IgD-negative memory B cell (primary cell): ENCODE measurements around the gene PTPN6. TPM values are rescaled to one million over a fixed set of nuclear protein-coding genes. Genes with fewer than 3 reads are reported as not detected.
A peak's percentile ranks its signal among the peaks of the same experiment; 100 is the strongest.

ENCODE experiments used
- H3K27ac Mint-ChIP-seq, 3 donors: one replicate each; pipeline ENCODE4 v1.8.0; 2020 to 2022; ENCODE audit warnings: mild to moderate bottlenecking in 3 of 3, mixed read lengths in 3 of 3, moderate library complexity in 1 of 3
- H3K27me3 Mint-ChIP-seq: one replicate; pipeline ENCODE4 v1.8.0; 2021; ENCODE audit warnings: mixed read lengths
- H3K36me3 Mint-ChIP-seq: one replicate; pipeline ENCODE4 v1.8.0; 2020; ENCODE audit warnings: mild to moderate bottlenecking, mixed read lengths
- H3K4me1 Mint-ChIP-seq, 3 donors: one replicate each; pipeline ENCODE4 v1.8.0; 2020 to 2022; ENCODE audit warnings: mixed read lengths in 3 of 3, mild to moderate bottlenecking in 1 of 3
- H3K4me3 Mint-ChIP-seq, 4 donors: one replicate each; pipeline ENCODE4 v1.8.0; 2020 to 2022; ENCODE audit warnings: mild to moderate bottlenecking in 4 of 4, mixed read lengths in 4 of 4, moderate library complexity in 3 of 4
- H3K9me3 Mint-ChIP-seq, 3 donors: one replicate each; pipeline ENCODE4 v1.8.0; 2020 to 2021; ENCODE audit warnings: mixed read lengths in 3 of 3, mild to moderate bottlenecking in 1 of 3
- polyA plus RNA-seq: library from polyadenylated mRNA; unstranded; fragments of 300-500 nt; fragmentation: Illumina TruSeq; gene quantifications from one replicate; pipeline ENCODE4 v1.2.3, GENCODE V29; 2021

The PTPN6 gene
- polyA plus RNA-seq, 1 donor from 2014 or later = 1,038 TPM

DNA sequence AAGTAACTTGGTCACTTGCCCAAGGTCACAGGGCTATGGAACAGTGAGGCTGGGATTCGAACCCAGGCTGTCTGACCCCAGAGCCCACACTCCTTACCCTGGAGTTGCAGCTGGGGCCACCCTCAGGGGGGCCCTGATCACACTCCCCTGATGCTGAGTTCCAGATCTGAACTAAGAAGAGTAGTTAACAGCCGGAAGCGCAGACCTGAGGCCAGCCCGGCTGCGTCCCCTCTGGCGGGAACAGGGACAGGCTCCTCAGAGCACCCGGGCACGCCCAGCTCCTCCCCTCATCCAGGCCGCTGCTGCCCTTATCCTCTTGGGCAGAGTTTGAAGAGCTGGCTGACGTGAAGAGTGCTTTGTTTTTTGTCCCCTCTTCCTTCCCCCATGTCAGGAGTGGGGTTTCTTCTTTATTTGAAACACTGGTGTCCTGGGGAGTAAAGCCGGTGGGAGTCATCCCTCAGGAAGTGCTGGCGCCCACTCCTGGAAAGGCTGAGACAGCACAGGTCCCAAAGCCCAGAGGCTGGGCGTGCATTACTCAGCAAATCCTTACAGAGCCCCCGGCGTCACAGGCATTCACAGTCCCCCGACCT lies 10.6 kb downstream of the PTPN6 start:
- Mint-ChIP-seq H3K9me3 (no peaks in the 10 kb centered on the region), H3K4me1 (peaks cover 43 to 58% (median 56%) of the 10 kb centered on the region in 3 donors), H3K27ac (peak overlapping the region; percentile 93 to 99 (median 95)), H3K4me3 (peak overlapping the region; percentile 46 to 95 (median 86)), H3K27me3 (no peaks in the 10 kb centered on the region), H3K36me3 (peaks cover 9% of the 10 kb centered on the region)

DNA sequence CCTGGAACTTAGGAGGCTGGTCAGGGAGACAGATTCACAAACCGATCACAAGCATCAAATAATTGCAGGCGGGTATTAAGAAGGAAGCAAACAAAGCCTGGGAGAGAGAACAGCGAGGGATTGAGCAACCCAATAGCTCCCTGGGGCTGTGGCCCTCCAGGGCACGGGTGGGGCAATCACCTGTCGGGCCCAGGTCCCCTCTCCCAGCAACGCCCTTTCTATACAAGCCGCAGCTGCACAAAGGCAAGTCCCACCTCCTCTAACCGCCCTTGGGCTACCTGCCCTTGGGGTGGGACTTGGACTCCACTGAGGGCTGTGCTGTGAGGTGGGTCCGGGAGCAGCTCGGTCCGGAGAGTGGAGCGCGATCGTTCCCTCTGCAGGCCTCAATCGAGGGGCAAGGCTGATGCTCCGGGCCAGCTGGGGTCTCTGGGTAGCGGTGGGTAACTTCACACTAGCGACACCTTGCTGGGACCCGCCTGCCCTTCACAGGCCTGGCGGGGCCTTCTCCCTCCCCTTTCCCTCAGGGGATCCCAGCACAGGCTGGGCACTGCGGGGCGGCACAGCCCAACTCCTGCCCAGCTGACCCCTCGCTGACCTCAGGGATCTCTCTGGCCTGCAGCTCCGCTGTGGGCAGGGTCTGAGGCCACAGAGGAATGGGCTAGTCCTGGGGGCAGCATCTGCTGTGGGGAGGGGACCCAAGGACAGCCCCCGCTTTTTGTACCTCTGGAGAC lies 11.3 kb downstream of the PTPN6 start:
- Mint-ChIP-seq H3K27me3 (no peaks in the 10 kb centered on the region), H3K4me1 (peaks cover 38 to 57% (median 51%) of the 10 kb centered on the region in 3 donors), H3K27ac (peak overlapping the region; percentile 93 to 99 (median 95)), H3K9me3 (no peaks in the 10 kb centered on the region), H3K36me3 (peaks cover 4% of the 10 kb centered on the region), H3K4me3 (peak overlapping the region in 3 of 4 donors; percentile 46 to 95 (median 86))

DNA sequence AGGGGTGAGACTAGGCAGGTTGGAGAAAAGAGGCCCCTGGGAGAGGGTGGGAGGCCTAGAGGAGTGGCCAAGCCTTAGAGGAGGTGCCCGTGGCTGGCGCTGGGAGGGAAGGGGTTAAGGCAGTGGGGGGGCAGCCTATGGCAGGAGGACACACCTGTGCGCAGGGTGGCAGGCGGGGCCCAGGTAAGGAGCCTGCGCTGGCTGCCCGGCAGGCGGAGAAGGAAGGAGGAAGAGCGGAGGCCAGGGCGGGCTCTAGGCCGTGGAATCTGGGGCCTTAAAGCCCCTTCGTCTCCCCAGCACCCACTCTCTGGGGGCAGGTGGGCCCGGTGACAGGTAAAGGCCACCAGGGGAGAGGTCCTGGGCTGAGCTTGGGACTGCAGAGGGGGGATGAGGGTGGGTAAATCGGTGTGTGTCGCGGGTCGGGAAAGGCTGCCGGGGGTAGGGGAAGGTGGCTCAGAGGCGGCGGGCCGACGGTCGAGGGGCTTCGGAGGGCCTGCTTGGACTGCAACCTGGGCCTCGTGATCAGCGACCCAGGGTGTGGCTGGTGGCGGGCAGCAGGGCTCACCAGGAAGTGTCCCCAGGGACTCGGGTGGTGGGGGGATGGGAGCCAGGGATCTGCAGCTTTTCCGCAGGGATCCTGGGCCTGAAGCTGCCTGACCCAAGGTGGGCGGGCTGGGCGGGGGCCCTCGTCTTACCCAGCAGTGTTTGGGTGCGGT lies 12.0 kb downstream of the PTPN6 start:
- peak overlapping the region in 1 of 4 donors; percentile 58 for H3K4me3 Mint-ChIP-seq
- H3K36me3 Mint-ChIP-seq = peaks cover 4% of the 10 kb centered on the region
- H3K9me3 Mint-ChIP-seq = no peaks in the 10 kb centered on the region
- H3K27me3 Mint-ChIP-seq = no peaks in the 10 kb centered on the region
- peak overlapping the region in 2 of 3 donors; percentile 39 to 95 for H3K27ac Mint-ChIP-seq
- H3K4me1 Mint-ChIP-seq = peaks cover 36 to 51% (median 44%) of the 10 kb centered on the region in 3 donors

DNA sequence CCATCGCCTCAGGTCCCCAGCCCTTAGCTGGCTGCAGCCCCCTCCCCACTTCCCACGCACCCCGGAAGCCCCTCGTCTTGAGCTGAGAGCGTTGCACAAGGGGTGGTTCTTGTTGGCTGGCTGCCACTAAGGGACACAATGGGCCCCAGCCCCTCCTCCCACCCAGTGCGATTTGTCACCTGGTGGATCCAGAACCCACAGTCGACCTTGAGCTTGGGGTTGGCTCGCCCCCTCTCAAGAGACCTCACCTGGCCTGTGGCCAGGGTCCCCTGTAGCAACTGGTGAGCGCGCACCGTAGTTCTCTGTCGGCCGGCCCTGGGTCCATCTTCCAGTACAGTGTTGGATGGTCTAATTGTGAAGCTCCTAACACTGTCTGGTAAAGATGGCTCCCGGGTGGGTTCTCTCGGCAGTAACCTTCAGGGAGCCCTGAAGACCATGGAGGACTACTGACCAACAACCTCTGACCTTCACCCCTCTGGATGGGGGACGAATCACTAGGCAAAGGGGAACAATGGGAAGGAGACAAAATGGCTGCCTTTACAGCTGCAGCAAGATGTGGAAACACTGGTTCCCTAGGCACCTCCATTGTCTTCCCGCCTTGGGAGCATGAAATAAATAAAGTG lies 12.7 kb downstream of the PTPN6 start:
- Mint-ChIP-seq H3K36me3 (peaks cover 4% of the 10 kb centered on the region), H3K4me1 (peaks cover 30 to 49% (median 41%) of the 10 kb centered on the region in 3 donors), H3K27ac (peak overlapping the region in 2 of 3 donors; percentile 53 to 70), H3K9me3 (no peaks in the 10 kb centered on the region), H3K27me3 (no peaks in the 10 kb centered on the region), H3K4me3 (peak overlapping the region in 1 of 4 donors; percentile 66)

DNA sequence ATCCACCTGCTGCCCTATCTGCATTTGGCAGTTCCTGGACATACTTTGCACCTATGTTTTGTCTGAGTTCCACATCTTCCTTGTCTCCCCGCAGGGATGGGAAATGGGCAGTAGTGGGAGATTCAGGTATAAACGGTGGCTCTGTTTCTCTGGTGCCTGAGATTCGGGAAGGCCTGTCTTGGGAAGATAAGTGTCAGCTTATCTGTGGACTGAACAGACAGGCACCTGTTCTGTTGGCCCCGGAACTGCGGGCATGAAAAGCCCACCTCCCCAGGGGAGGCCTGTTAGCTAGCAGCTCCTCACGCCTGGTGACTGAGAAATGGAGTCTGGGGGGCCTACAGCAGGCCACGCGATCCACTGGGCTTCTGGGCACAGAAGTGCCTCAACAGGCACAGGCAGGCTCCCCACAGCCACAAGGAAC lies 13.5 kb downstream of the PTPN6 start:
- peaks cover 29 to 48% (median 39%) of the 10 kb centered on the region in 3 donors for H3K4me1 Mint-ChIP-seq
- H3K4me3 Mint-ChIP-seq = peak overlapping the region in 1 of 4 donors; percentile 66
- H3K9me3 Mint-ChIP-seq = no peaks in the 10 kb centered on the region

DNA sequence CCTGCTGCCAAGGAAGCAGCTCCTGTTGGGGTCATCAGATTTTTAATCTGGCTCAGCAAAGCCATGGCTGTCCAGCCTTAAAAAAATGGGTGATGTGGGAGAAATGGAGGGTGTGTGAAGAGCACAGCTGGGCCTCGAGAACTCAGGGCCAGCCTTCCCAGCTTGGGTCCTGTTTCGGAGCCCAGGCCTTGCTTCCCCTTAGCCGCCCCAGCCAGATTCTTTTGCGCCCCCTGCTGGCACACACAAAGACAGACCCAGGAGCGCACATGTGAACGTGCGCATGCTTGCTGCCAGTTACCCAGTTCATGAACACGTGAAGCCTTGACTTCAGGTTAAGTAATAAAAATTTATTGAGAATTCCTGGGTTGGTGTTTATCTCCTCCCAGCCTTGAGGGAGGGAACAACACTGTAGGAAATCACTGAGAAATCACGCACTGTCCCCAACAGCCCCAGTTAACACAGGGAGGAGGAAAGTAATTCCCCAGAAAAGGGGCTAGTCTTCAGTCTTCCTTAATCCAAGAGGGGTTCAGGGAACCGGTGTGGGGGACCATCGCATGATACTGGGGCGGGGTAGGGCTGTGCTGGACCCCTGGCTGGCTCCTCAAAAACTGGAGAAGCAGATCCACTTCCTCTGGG lies 14.0 kb downstream of the PTPN6 start:
- peaks cover 29 to 48% (median 39%) of the 10 kb centered on the region in 3 donors for H3K4me1 Mint-ChIP-seq
- H3K36me3 Mint-ChIP-seq = peaks cover 1% of the 10 kb centered on the region
- no peaks in the 10 kb centered on the region for H3K9me3 Mint-ChIP-seq
- no peaks in the 10 kb centered on the region for H3K27me3 Mint-ChIP-seq
- peak overlapping the region; percentile 70 to 90 (median 72) for H3K27ac Mint-ChIP-seq
- peak overlapping the region in 1 of 4 donors; percentile 66 for H3K4me3 Mint-ChIP-seq

More for the DNA sequence above, 13.5 kb downstream of the PTPN6 start:
- H3K27me3 Mint-ChIP-seq = no peaks in the 10 kb centered on the region
- peaks cover 1% of the 10 kb centered on the region for H3K36me3 Mint-ChIP-seq
- peak overlapping the region; percentile 70 to 90 (median 72) for H3K27ac Mint-ChIP-seq

DNA sequence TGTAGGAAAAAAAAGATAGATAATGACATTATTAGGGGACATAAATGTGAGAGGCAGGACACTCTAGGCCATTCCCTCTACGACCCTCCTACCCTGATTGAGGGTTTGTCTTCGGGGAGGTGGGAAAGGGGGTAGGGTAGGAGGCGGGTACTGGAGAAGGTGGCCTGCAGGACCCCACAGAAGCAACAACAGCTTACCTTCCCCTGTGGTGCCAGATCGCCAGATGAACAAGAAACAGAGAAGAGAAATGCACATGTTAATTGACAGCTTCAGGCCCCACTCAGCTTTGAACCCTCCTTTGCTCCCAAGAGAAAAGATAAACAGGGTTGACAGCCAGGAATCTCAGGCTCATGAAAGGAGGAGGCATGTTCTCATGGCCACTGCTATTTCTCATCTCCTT lies 14.6 kb downstream of the PTPN6 start:
- Mint-ChIP-seq H3K4me3 (peak overlapping the region in 1 of 4 donors; percentile 66), H3K27me3 (no peaks in the 10 kb centered on the region), H3K9me3 (no peaks in the 10 kb centered on the region), H3K36me3 (peaks cover 1% of the 10 kb centered on the region), H3K27ac (peak overlapping the region in 1 of 3 donors; percentile 70), H3K4me1 (peaks cover 32 to 46% (median 34%) of the 10 kb centered on the region in 3 donors)

DNA sequence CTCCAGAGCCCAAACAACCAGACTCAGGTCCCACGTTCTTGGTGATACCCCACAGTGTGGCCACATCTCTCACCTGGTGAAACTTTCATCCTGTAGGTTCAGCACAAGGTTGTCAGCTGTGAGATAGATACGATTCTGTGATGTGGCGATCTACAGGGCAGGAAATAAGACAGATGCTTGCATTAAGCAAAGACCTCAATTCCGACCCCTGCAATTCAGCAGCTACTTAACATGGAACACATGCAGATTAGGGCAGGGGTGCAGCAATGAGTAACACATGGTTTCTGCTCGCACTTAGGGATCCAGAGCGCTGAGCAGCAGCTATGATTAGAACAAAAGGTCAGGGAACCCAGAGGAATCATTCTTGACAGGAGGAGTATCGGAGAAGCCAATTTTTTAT lies 15.2 kb downstream of the PTPN6 start:
- Mint-ChIP-seq H3K27me3 (no peaks in the 10 kb centered on the region), H3K27ac (peak overlapping the region in 1 of 3 donors; percentile 47), H3K9me3 (no peaks in the 10 kb centered on the region), H3K36me3 (peaks cover 3% of the 10 kb centered on the region), H3K4me3 (peak overlapping the region in 1 of 4 donors; percentile 70), H3K4me1 (peaks cover 32 to 43% (median 32%) of the 10 kb centered on the region in 3 donors)

DNA sequence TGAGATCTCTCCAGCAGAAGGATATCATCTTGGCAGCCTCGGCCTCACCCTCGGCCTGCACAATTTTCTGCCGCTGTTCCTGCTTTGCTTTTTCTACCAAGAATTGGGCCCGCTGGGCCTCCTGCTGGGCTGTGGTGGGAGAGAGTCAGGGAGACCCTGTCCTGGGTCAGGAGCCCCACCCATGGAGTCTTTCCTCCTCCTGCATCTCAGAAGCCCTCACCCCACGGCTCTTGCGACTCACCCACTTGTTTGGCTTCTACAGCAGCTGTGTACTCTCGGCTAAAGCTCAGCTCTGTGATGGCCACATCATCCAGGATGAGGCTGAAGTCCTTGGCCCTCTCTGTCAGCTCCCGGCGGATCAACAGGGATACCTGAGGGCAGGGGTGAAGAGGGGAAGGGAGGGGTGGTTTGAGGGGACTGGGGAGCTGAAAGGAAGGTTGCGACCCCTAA lies 16.5 kb downstream of the PTPN6 start:
- no peaks in the 10 kb centered on the region for H3K27me3 Mint-ChIP-seq
- H3K36me3 Mint-ChIP-seq = peaks cover 3% of the 10 kb centered on the region
- H3K4me1 Mint-ChIP-seq = peaks cover 32 to 38% (median 34%) of the 10 kb centered on the region in 3 donors
- peak overlapping the region in 2 of 4 donors; percentile 31 to 37 for H3K4me3 Mint-ChIP-seq
- H3K27ac Mint-ChIP-seq = peak overlapping the region in 1 of 3 donors; percentile 14
- H3K9me3 Mint-ChIP-seq = no peaks in the 10 kb centered on the region

DNA sequence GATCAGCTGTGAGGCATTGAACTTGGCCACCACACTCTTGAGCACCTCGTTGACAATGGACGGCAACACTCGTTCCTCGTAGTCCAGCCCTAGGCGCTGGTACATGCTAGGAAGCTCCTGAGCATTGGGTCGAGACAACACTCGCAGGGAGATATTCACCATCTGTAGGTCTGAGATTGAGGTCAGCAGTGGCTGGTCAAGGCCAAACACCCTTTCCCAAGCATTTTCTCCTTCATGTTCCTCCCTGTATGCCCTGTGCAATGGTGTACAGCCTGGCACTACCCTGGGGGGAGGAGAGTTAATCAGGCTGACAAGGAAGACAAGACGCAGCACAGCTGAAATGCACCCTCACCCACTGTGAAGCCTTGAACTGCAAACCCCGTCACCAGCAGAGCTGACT lies 17.3 kb downstream of the PTPN6 start:
- Mint-ChIP-seq H3K27ac (peak overlapping the region in 1 of 3 donors; percentile 73), H3K4me3 (peak overlapping the region; percentile 39 to 100 (median 97)), H3K4me1 (peaks cover 32 to 38% (median 35%) of the 10 kb centered on the region in 3 donors), H3K36me3 (peaks cover 3% of the 10 kb centered on the region), H3K9me3 (no peaks in the 10 kb centered on the region), H3K27me3 (no peaks in the 10 kb centered on the region)

DNA sequence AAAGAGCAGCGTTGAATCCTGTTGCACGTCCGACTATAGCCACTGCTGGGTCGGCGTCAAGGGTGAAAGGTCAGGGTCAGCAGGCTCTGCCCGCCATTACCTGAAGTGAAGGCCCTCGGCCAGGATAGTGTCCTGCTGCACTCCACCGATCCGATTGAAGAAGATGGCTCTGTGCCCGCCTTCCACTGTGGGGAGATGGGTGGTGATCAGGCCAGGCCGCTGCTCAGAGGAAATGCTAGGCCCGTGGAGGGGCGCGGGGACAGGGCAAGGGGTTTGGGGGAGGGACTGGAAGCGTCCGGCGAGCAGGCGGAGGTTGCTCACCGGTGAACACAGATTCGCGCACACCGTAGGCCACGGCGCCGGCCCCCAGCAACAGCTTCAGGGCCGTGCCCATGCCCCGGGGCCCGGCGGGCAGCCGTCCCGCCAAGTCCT lies 19.0 kb downstream of the PTPN6 start:
- H3K27me3 Mint-ChIP-seq = no peaks in the 10 kb centered on the region
- H3K4me3 Mint-ChIP-seq = peak overlapping the region; percentile 94 to 100 (median 100)
- H3K4me1 Mint-ChIP-seq = peaks cover 26 to 29% (median 28%) of the 10 kb centered on the region in 3 donors
- H3K27ac Mint-ChIP-seq = peak overlapping the region; percentile 90 to 99 (median 99)
- H3K9me3 Mint-ChIP-seq = no peaks in the 10 kb centered on the region
- peaks cover 3% of the 10 kb centered on the region for H3K36me3 Mint-ChIP-seq

DNA sequence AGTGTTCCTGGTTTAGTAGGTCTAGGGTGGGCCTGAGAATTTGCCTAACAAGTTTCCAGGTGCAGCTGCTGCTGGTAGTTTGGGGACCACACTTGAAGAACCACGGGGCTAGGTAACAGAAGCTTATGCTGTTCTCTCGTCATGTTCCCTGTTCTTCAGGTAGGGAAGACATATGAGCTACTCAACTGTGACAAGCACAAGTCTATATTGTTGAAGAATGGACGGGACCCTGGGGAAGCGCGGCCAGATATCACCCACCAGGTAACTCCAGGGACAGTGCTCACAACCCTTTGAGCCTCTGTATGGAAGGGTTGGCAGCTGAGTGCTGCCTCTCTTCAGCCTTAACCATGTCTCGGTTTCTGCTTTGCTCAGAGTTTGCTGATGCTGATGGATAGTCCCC lies 23.0 kb downstream of the PTPN6 start:
- H3K27ac Mint-ChIP-seq = peak overlapping the region in 1 of 3 donors; percentile 73
- H3K4me3 Mint-ChIP-seq = peak overlapping the region in 1 of 4 donors; percentile 94
- peaks cover 3% of the 10 kb centered on the region for H3K36me3 Mint-ChIP-seq
- H3K4me1 Mint-ChIP-seq = peaks cover 17 to 23% (median 18%) of the 10 kb centered on the region in 3 donors
- no peaks in the 10 kb centered on the region for H3K9me3 Mint-ChIP-seq
- no peaks in the 10 kb centered on the region for H3K27me3 Mint-ChIP-seq

DNA sequence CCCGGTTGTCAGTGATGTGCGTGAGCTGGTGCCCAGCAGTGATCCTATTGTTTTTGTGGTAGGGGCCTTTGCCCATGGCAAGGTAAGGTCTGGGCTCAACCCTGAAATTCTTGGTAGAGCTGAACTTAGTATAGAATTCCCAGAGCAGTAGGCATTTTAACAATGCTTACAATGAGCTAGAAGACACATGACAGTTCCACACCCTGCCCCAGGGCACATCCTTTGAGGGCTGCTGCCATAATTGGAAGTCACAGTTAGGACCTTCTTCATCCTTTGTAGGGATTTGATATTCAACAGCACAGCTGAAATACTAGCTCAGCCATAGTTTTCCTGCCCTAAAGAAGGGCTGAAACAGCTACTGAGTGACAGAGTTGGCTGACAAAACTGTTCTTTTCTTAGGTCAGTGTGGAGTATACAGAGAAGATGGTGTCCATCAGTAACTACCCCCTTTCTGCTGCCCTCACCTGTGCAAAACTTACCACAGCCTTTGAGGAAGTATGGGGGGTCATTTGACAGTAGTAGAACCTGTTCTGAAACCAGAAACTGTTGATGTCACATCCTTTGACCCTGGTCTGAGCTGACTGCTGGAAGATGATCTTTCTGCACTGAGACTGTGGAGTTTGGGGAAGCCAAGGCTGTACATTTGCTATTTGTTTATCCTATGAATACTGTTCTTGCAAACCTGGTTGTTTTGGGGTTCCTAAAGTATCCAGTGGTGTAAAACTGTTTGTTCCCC lies 24.3 kb downstream of the PTPN6 start:
- no peaks in the 10 kb centered on the region for H3K27me3 Mint-ChIP-seq
- peaks cover 3% of the 10 kb centered on the region for H3K36me3 Mint-ChIP-seq
- no peak overlapping the region for H3K27ac Mint-ChIP-seq
- H3K4me1 Mint-ChIP-seq = peaks cover 14 to 19% (median 16%) of the 10 kb centered on the region in 3 donors
- H3K9me3 Mint-ChIP-seq = no peaks in the 10 kb centered on the region
- H3K4me3 Mint-ChIP-seq = peak overlapping the region in 1 of 4 donors; percentile 14
